ENCODE results near the gene MARCHF2.
"Not testable (repeated sequence)": the region's sequence is repeated elsewhere in the genome, so short reads cannot be mapped to it uniquely, and the experiment has no call there.

The MARCHF2 gene

GRCh38 chr19:8373867-8374813 is 39.0 kb upstream of the MARCHF2 start:
- DNase-seq (ENCODE audit: insufficient read length, low spot score) (no peak), FAIRE-seq (no peak)
- TF ChIP-seq POLR2AphosphoS5 (IDR thresholded peaks at IDR 0.05; ENCODE audit: low read depth, low read length), result no peak
- no peak for TF ChIP-seq POLR2A (IDR thresholded peaks at IDR 0.05; ENCODE audit: low read depth, low read length)
- TF ChIP-seq SPI1 (IDR thresholded peaks at IDR 0.05; ENCODE audit: low read depth, low read length), result no peak

- not testable (repeated sequence) for FAIRE-seq; DNase-seq (ENCODE audit: insufficient read length, low spot score)
Observed at GRCh38 chr19:8375766-8376165, 37.3 kb upstream of the MARCHF2 start.

- DNase-seq (ENCODE audit: insufficient read length, low spot score); FAIRE-seq: not testable (repeated sequence)
Observed at GRCh38 chr19:8376373-8376974, 36.6 kb upstream of the MARCHF2 start.

- no peak for DNase-seq (ENCODE audit: insufficient read length, low spot score)
- FAIRE-seq, result no peak
- TF ChIP-seq POLR2AphosphoS5 (IDR thresholded peaks at IDR 0.05; ENCODE audit: low read depth, low read length) (no peak), TAF1 (IDR thresholded peaks at IDR 0.05; ENCODE audit: low read depth, low read length) (no peak), POLR2A (IDR thresholded peaks at IDR 0.05; ENCODE audit: low read depth, low read length) (no peak), POU2F2 (IDR thresholded peaks at IDR 0.05; ENCODE audit: low read depth, low read length) (no peak), PAX5 (IDR thresholded peaks at IDR 0.05; ENCODE audit: insufficient read depth, low read length, severe bottlenecking) (no peak), SPI1 (IDR thresholded peaks at IDR 0.05; ENCODE audit: low read depth, low read length) (no peak)
Observed at GRCh38 chr19:8377598-8377997, 35.5 kb upstream of the MARCHF2 start.

GRCh38 chr19:8379156-8379891 is 33.8 kb upstream of the MARCHF2 start:
- DNase-seq (ENCODE audit: insufficient read length, low spot score), result not testable (repeated sequence)

GRCh38 chr19:8384569-8384968 is 28.5 kb upstream of the MARCHF2 start:
- FAIRE-seq, result not testable (repeated sequence)

More at GRCh38 chr19:8379156-8379891, 33.8 kb upstream of the MARCHF2 start:
- FAIRE-seq, result not testable (repeated sequence)

GRCh38 chr19:8385103-8385502 is 28.0 kb upstream of the MARCHF2 start:
- DNase-seq (ENCODE audit: insufficient read length, low spot score), result not testable (repeated sequence)

More at GRCh38 chr19:8384569-8384968, 28.5 kb upstream of the MARCHF2 start:
- DNase-seq (ENCODE audit: insufficient read length, low spot score), result not testable (repeated sequence)

GRCh38 chr19:8385566-8385965 is 27.5 kb upstream of the MARCHF2 start:
- not testable (repeated sequence) for DNase-seq (ENCODE audit: insufficient read length, low spot score); FAIRE-seq

More at GRCh38 chr19:8385103-8385502, 28.0 kb upstream of the MARCHF2 start:
- not testable (repeated sequence) for FAIRE-seq

GRCh38 chr19:8386419-8386818 is 26.7 kb upstream of the MARCHF2 start:
- DNase-seq (ENCODE audit: insufficient read length, low spot score); FAIRE-seq: not testable (repeated sequence)

GRCh38 chr19:8386990-8387389 is 26.1 kb upstream of the MARCHF2 start:
- FAIRE-seq (no peak), DNase-seq (ENCODE audit: insufficient read length, low spot score) (no peak)
- TF ChIP-seq PAX5 (IDR thresholded peaks at IDR 0.05; ENCODE audit: insufficient read depth, low read length, severe bottlenecking) (no peak), POU2F2 (IDR thresholded peaks at IDR 0.05; ENCODE audit: low read depth, low read length) (no peak), POLR2AphosphoS5 (IDR thresholded peaks at IDR 0.05; ENCODE audit: low read depth, low read length) (no peak), TAF1 (IDR thresholded peaks at IDR 0.05; ENCODE audit: low read depth, low read length) (no peak), SPI1 (IDR thresholded peaks at IDR 0.05; ENCODE audit: low read depth, low read length) (no peak), POLR2A (IDR thresholded peaks at IDR 0.05; ENCODE audit: low read depth, low read length) (no peak)

GRCh38 chr19:8387688-8388611 is 25.2 kb upstream of the MARCHF2 start:
- no peak for DNase-seq (ENCODE audit: insufficient read length, low spot score)
- no peak for FAIRE-seq
- no peak for TF ChIP-seq PAX5 (IDR thresholded peaks at IDR 0.05; ENCODE audit: insufficient read depth, low read length, severe bottlenecking)
- no peak for TF ChIP-seq POU2F2 (IDR thresholded peaks at IDR 0.05; ENCODE audit: low read depth, low read length)
- TF ChIP-seq TAF1 (IDR thresholded peaks at IDR 0.05; ENCODE audit: low read depth, low read length), result no peak
- no peak for TF ChIP-seq SPI1 (IDR thresholded peaks at IDR 0.05; ENCODE audit: low read depth, low read length)
- TF ChIP-seq POLR2A (IDR thresholded peaks at IDR 0.05; ENCODE audit: low read depth, low read length), result no peak
- TF ChIP-seq POLR2AphosphoS5 (IDR thresholded peaks at IDR 0.05; ENCODE audit: low read depth, low read length), result no peak

All from GM12891 (cell line).